ENCODE results near the gene LGALS12.
A peak's percentile ranks its signal among the peaks of the same experiment; 100 is the strongest.

The LGALS12 gene

GRCh38 chr11:63505857-63506528 is at the start of gene LGALS12:
TSS of gene LGALS12 (plus strand) at chr11:63506084. CDS start at chr11:63506459, 375 bp downstream.
- no peak for DNase-seq

- no peak for DNase-seq
Observed at GRCh38 chr11:63459586-63459985, 46.3 kb upstream of the LGALS12 start.

GRCh38 chr11:63462137-63462536 is 43.7 kb upstream of the LGALS12 start:
- no peak for DNase-seq

GRCh38 chr11:63470311-63470710 is 35.6 kb upstream of the LGALS12 start:
- DNase-seq: no peak

- DNase-seq: no peak
Observed at GRCh38 chr11:63472372-63472771, 33.5 kb upstream of the LGALS12 start.

GRCh38 chr11:63476618-63477017 is 29.3 kb upstream of the LGALS12 start:
- no peak for DNase-seq

- DNase-seq: peak; percentile 72
Observed at GRCh38 chr11:63478896-63479295, 27.0 kb upstream of the LGALS12 start.

GRCh38 chr11:63480039-63480438 is 25.8 kb upstream of the LGALS12 start:
- DNase-seq: no peak

- no peak for DNase-seq
Observed at GRCh38 chr11:63485777-63486176, 20.1 kb upstream of the LGALS12 start.

- DNase-seq: no peak
Observed at GRCh38 chr11:63488789-63489188, 17.1 kb upstream of the LGALS12 start.

- DNase-seq: no peak
Observed at GRCh38 chr11:63489879-63490278, 16.0 kb upstream of the LGALS12 start.

- peak; percentile 75 for DNase-seq
Observed at GRCh38 chr11:63490551-63491239, 15.2 kb upstream of the LGALS12 start, which contains the start of gene PLAAT5. TSS of gene PLAAT5 (minus strand) at chr11:63491167. CDS start at chr11:63491034, 133 bp downstream.

- DNase-seq: no peak
Observed at GRCh38 chr11:63491240-63491587, 14.7 kb upstream of the LGALS12 start.

GRCh38 chr11:63491636-63492372 is 14.1 kb upstream of the LGALS12 start:
- no peak for DNase-seq

GRCh38 chr11:63492441-63492840 is 13.4 kb upstream of the LGALS12 start:
- DNase-seq: no peak

- no peak for DNase-seq
Observed at GRCh38 chr11:63493127-63493526, 12.8 kb upstream of the LGALS12 start.

GRCh38 chr11:63494975-63495374 is 10.9 kb upstream of the LGALS12 start:
- DNase-seq: no peak

- DNase-seq: no peak
Observed at GRCh38 chr11:63499874-63500273, 6.0 kb upstream of the LGALS12 start.

- DNase-seq: no peak
Observed at GRCh38 chr11:63501236-63501635, 4.6 kb upstream of the LGALS12 start.

GRCh38 chr11:63502252-63502820 is 3.5 kb upstream of the LGALS12 start:
- no peak for DNase-seq

GRCh38 chr11:63503492-63503891 is 2.4 kb upstream of the LGALS12 start:
- no peak for DNase-seq

- no peak for DNase-seq
Observed at GRCh38 chr11:63504054-63504453, 1.8 kb upstream of the LGALS12 start.

GRCh38 chr11:63504933-63505586 is 824 bp upstream of the LGALS12 start:
- DNase-seq: no peak
